Stimulated activated CD8-positive, alpha-beta memory T cell treated with anti-CD3 and anti-CD28 coated beads, Interleukin-15, amount 100 ng/mL, for 48 hours (primary cell): ENCODE results near the gene BCOR.

ENCODE experiments used
- DNase-seq, 2 donors: peaks; one replicate each; pipeline ENCODE4 v3.0.0-alpha.2; 2020; ENCODE audit warnings: low read depth in 2 of 2

The BCOR gene

GRCh38 chrX:40112996-40113395, 15.2 kb upstream of the BCOR start:
- no peak for DNase-seq

DNA sequence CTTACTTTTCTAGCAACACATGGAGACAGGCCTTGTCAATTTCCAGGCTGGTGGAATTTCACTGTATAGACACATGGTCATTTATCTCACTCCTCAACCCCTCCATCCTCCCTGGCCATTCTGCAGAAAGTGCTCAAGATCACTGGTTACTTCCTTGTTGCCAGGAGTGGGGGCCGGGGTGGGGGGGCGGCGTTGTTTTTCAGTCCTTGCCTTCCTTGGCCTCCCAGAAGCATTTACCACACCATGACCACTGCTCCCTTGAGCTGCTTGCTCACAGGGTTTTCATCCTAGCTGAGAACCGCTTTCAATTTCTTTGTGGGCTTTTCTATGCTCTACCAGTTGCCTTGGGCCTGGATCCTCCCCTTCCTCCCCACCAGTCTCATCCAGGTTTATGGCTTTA, 14.1 kb upstream of the BCOR start:
- DNase-seq, result no peak

GRCh38 chrX:40109288-40110008, 11.7 kb upstream of the BCOR start:
- DNase-seq, result no peak

GRCh38 chrX:40108959-40109287, 11.2 kb upstream of the BCOR start:
- DNase-seq, result no peak

- no peak for DNase-seq
Measured at GRCh38 chrX:40108162-40108958, 10.6 kb upstream of the BCOR start.

GRCh38 chrX:40107291-40108161, 9.8 kb upstream of the BCOR start:
- DNase-seq, result no peak

GRCh38 chrX:40106676-40107290, 9.0 kb upstream of the BCOR start:
- no peak for DNase-seq

- DNase-seq, result peak in 1 of 2 donors; percentile 54
Measured at GRCh38 chrX:40105835-40106675, 8.3 kb upstream of the BCOR start.

GRCh38 chrX:40104985-40105834, 7.5 kb upstream of the BCOR start:
- no peak for DNase-seq

DNA sequence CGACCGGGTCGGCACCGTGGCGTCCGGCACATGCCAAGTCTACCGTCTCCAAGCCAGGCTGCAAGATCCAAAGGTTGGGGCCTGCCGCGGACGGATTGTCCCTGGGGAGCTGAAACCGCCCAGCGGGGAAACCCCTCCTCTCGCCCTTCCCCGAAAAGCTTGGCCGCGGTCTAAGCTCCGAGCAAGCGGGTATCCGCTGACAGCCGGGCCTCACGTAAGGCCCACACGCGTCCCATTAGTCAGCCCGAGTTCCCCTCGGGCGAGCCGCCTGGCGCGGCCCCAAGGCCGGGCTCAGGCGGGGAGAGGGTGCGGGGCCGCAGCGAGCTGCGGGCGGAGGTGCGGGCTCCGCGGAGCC, 6.8 kb upstream of the BCOR start:
- no peak for DNase-seq

GRCh38 chrX:40103565-40104323, 6.0 kb upstream of the BCOR start:
- DNase-seq, result no peak

- no peak for DNase-seq
Measured at GRCh38 chrX:40102393-40103381, 4.9 kb upstream of the BCOR start.

DNA sequence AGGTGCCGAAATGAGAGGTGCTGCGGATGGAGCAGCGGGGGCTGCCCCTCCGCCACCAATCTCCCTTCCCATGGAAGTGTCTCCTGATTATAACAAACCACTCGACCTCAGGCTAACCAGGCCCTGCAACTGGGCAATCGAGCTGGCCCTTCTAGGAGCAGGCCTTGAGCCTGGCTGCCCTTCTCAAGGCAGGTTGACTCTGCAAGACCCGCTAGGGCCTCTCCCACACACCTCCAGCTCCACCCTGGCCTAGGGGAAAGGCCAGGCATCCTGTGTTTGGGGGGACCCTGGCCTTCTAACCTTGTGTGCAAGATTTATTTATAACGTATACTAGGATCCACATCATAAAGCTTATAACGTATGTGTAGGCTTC, 3.7 kb upstream of the BCOR start:
- DNase-seq, result no peak

- DNase-seq, result no peak
Measured at GRCh38 chrX:40100537-40101429, 3.0 kb upstream of the BCOR start.

DNA sequence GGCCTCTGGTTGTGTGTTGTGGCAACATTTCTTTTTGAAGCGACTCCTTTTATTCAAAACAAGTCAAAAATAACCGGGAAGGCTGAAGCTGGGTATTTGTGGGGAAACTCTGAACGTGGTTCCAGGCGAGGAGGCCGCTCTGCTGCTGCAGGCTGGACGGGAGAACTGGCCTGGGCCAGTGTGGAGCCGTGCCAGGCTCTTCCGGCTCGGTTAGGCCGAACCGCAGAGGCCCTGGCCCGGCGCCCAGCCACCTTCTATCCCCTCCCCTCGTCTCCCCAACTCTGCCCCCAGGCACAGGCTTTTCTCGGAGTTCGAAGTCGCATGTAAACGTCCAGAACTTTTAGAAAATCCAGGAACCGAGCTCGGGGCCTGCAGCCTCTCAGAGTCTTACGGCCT, 2.4 kb upstream of the BCOR start:
- no peak for DNase-seq

- no peak for DNase-seq
Measured at GRCh38 chrX:40099055-40099958, 1.5 kb upstream of the BCOR start.
